Endothelial cell (in vitro differentiated cells): ENCODE results near the gene DIAPH2. TPM values are rescaled to one million over a fixed set of nuclear protein-coding genes. Genes with fewer than 3 reads are reported as not detected.

Experiments
- DNase-seq: peaks from one replicate; pipeline ENCODE4 v3.0.0; 2021; ENCODE audit warnings: low spot score
- H3K27ac Mint-ChIP-seq: one replicate; pipeline ENCODE4 v1.8.0; 2021; ENCODE audit warnings: mixed read lengths, inconsistent platforms; ENCODE audit not compliant: unreplicated experiment
- H3K27me3 Mint-ChIP-seq: one replicate; pipeline ENCODE4 v1.8.0; 2021; ENCODE audit warnings: mild to moderate bottlenecking, moderate library complexity, mixed read lengths, inconsistent platforms; ENCODE audit not compliant: unreplicated experiment
- H3K36me3 Mint-ChIP-seq: one replicate; pipeline ENCODE4 v1.8.0; 2021; ENCODE audit warnings: mild to moderate bottlenecking, low read depth, mixed read lengths, inconsistent platforms; ENCODE audit not compliant: unreplicated experiment
- H3K4me1 Mint-ChIP-seq: one replicate; pipeline ENCODE4 v1.8.0; 2021; ENCODE audit warnings: mild to moderate bottlenecking, mixed read lengths, inconsistent platforms; ENCODE audit not compliant: unreplicated experiment
- H3K4me3 Mint-ChIP-seq: one replicate; pipeline ENCODE4 v1.8.0; 2021; ENCODE audit warnings: mild to moderate bottlenecking, mixed read lengths, inconsistent platforms; ENCODE audit not compliant: unreplicated experiment
- H3K9me3 Mint-ChIP-seq: one replicate; pipeline ENCODE4 v1.8.0; 2021; ENCODE audit warnings: mixed read lengths, inconsistent platforms; ENCODE audit not compliant: unreplicated experiment
- total RNA-seq: library from RNA; stranded (reverse); fragmentation: NEBNext Ultra II Directional; extraction: Animal tissue kit (Norgen Biotek cat#: 25700); gene quantifications from one replicate; pipeline ENCODE4 v1.2.1, GENCODE V29; 2021; ENCODE audit not compliant: unreplicated experiment
- TF ChIP-seq, protein P1 (sequence below): fragments of 200-600 bp; sonication (generic); IDR thresholded peaks from one replicate; pipeline ENCODE4 v1.5.0; 2021; ENCODE audit warnings: antibody characterized with exemption; ENCODE audit not compliant: unreplicated experiment

The DIAPH2 gene
- total RNA-seq, 1 donor from 2014 or later: 45.3 TPM

DNA sequence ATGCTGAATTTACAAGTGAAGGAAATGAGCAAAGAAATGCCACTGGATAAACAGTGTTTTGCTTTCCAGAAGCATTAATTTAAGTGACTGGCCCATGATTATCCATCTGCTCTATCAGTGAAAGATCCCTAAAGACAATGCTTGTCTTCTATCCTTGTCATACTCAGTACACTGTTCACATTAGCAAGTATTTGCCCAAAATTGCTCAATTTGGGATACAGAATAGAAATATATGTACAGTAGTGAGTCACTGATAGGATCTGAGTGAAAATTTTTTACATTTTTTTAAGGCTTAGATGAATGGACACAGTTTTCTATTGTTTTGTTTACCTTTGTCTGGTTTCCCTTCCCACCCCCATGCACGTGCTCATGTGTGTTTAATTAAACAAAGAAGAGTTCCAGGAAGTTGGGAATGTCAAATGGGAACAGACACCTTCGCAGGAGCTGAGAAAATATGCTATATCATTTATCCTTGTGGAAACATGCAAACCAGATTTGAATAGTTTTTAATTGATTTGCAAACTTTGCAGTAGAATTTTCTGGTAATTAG lies 855.4 kb downstream of the DIAPH2 start:
- H3K27ac Mint-ChIP-seq: no peak overlapping the region
- H3K9me3 Mint-ChIP-seq: no peaks in the 10 kb centered on the region
- H3K36me3 Mint-ChIP-seq: no peaks in the 10 kb centered on the region
- no peak for DNase-seq
- H3K27me3 Mint-ChIP-seq: no peaks in the 10 kb centered on the region
- H3K4me3 Mint-ChIP-seq: no peak overlapping the region
- TF ChIP-seq, protein P1, sequence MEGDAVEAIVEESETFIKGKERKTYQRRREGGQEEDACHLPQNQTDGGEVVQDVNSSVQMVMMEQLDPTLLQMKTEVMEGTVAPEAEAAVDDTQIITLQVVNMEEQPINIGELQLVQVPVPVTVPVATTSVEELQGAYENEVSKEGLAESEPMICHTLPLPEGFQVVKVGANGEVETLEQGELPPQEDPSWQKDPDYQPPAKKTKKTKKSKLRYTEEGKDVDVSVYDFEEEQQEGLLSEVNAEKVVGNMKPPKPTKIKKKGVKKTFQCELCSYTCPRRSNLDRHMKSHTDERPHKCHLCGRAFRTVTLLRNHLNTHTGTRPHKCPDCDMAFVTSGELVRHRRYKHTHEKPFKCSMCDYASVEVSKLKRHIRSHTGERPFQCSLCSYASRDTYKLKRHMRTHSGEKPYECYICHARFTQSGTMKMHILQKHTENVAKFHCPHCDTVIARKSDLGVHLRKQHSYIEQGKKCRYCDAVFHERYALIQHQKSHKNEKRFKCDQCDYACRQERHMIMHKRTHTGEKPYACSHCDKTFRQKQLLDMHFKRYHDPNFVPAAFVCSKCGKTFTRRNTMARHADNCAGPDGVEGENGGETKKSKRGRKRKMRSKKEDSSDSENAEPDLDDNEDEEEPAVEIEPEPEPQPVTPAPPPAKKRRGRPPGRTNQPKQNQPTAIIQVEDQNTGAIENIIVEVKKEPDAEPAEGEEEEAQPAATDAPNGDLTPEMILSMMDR: no peak
- peaks cover 12% of the 10 kb centered on the region for H3K4me1 Mint-ChIP-seq

DNA sequence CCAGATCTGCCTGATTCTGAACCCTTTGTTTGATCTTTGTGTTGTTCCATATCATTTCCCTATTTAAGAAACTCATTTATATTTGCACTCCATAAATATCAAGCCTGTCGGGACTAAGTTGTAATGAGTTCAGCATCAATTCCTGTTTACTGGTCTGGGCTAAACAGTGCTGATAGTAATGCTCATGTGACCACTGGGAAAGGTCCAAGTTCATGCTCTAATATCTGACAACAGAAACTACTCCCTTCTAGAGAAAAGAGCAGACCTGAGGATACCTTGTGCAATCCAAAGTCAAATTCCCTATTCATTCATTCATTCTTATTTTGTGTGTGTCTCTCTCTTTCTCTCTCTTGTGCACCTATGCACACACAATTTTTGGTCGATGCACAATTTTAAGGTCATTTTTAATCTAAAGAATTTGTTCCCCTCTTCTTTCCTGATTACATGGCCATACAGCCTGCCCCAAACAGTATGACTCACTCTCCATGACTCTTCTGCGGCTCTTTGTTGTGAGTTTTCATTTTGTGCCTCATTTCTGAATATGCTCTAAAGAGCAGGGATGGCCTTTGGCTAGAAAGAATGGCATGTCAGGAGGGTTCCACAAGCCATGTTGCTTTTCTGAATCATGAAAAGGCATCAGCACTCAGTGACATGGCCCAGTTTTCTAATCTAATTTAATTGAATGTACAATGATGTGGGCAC lies 863.4 kb downstream of the DIAPH2 start:
- no peaks in the 10 kb centered on the region for H3K4me1 Mint-ChIP-seq
- no peaks in the 10 kb centered on the region for H3K27me3 Mint-ChIP-seq
- DNase-seq: no peak
- TF ChIP-seq, protein P1: no peak
- no peak overlapping the region for H3K4me3 Mint-ChIP-seq
- H3K9me3 Mint-ChIP-seq: no peaks in the 10 kb centered on the region
- H3K36me3 Mint-ChIP-seq: no peaks in the 10 kb centered on the region
- no peak overlapping the region for H3K27ac Mint-ChIP-seq

- no peak overlapping the region for H3K27ac Mint-ChIP-seq
- TF ChIP-seq, protein P1: no peak
- no peak overlapping the region for H3K4me3 Mint-ChIP-seq
- no peak for DNase-seq
- no peaks in the 10 kb centered on the region for H3K9me3 Mint-ChIP-seq
- H3K36me3 Mint-ChIP-seq: no peaks in the 10 kb centered on the region
- H3K27me3 Mint-ChIP-seq: no peaks in the 10 kb centered on the region
- H3K4me1 Mint-ChIP-seq: no peaks in the 10 kb centered on the region
These were observed 867.2 kb downstream of the DIAPH2 start for GRCh38 chrX:97551821-97552220.

DNA sequence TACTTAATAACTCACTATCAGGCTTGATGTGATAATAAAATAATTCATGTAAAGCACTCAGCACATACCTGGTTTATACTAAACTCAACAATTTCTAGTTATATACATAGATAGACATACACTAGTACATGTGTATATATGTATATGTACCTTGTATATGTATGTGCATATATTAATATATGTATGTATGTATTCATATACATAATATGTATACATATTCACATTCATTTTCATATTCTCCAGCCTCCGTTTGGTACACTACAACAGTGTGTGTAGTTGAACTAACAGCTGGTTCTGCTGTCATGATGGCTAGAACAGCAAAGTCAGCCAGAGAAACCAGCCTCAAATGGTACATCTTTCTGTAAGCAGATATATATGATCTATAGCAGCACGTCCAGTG lies 869.2 kb downstream of the DIAPH2 start:
- DNase-seq: no peak
- Mint-ChIP-seq H3K36me3 (no peaks in the 10 kb centered on the region), H3K4me3 (no peak overlapping the region), H3K9me3 (no peaks in the 10 kb centered on the region), H3K27me3 (peaks cover 1% of the 10 kb centered on the region), H3K27ac (no peak overlapping the region), H3K4me1 (no peaks in the 10 kb centered on the region)
- TF ChIP-seq, protein P1: no peak

DNA sequence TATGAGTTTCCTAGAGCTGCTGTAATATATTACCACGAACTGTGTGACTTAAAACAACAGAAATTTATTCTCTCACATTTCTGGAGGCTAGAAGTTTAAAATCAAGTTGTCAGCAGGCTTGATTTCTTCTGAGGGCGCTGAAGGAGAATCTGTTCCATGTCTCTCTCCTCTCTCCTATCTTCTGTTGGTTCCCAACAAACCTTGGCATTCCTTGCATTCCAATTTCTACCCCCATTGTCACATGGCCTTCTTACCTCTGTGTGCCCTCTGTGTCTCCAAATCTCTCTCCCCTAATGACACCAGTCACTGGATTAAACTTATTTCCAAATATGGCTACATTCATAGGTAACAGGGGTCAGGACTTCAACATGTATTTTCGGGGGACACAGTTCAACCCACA lies 871.7 kb downstream of the DIAPH2 start:
- H3K27ac Mint-ChIP-seq: no peak overlapping the region
- TF ChIP-seq, protein P1: no peak
- no peaks in the 10 kb centered on the region for H3K4me1 Mint-ChIP-seq
- no peak for DNase-seq
- no peaks in the 10 kb centered on the region for H3K9me3 Mint-ChIP-seq
- H3K27me3 Mint-ChIP-seq: peaks cover 1% of the 10 kb centered on the region
- H3K36me3 Mint-ChIP-seq: no peaks in the 10 kb centered on the region
- no peak overlapping the region for H3K4me3 Mint-ChIP-seq
